Endodermal cell (in vitro differentiated cells): Measurements from ENCODE around the gene SMARCD1. TPM values are rescaled to one million over a fixed set of nuclear protein-coding genes. Genes with fewer than 3 reads are reported as not detected.

Source experiments
- DNase-seq: peaks from one replicate; pipeline ENCODE4 v3.0.0-alpha.2; 2017
- H3K27ac ChIP-seq: 2 replicates; pipeline ENCODE4 v1.5.1; 2013; ENCODE audit warnings: mild to moderate bottlenecking, low read depth, low read length, moderate library complexity
- H3K27me3 ChIP-seq: 2 replicates; pipeline ENCODE4 v1.6.1; 2013; ENCODE audit warnings: mild to moderate bottlenecking, low read length, moderate library complexity; ENCODE audit not compliant: insufficient read depth, control insufficient read depth, poor library complexity, severe bottlenecking
- H3K36me3 ChIP-seq: 2 replicates; pipeline ENCODE4 v1.7.0; 2013; ENCODE audit warnings: mild to moderate bottlenecking, low read length, moderate library complexity; ENCODE audit not compliant: control insufficient read depth, insufficient read depth
- H3K4me1 ChIP-seq: one replicate; pipeline ENCODE4 v1.7.0; 2013; ENCODE audit warnings: low read length; ENCODE audit not compliant: control insufficient read depth, insufficient read depth
- H3K4me3 ChIP-seq: 2 replicates; pipeline ENCODE4 v1.5.1; 2013; ENCODE audit warnings: mild to moderate bottlenecking, low read length, moderate library complexity
- H3K9ac ChIP-seq: 2 replicates; pipeline ENCODE4 v1.6.1; 2013; ENCODE audit warnings: mild to moderate bottlenecking, low read length, moderate library complexity; ENCODE audit not compliant: poor library complexity, severe bottlenecking; ENCODE audit errors: extremely low read depth
- H3K9me3 ChIP-seq: 2 replicates; pipeline ENCODE4 v1.6.1; 2013; ENCODE audit warnings: mild to moderate bottlenecking, low read length, moderate library complexity; ENCODE audit not compliant: control insufficient read depth
- H3K27ac Mint-ChIP-seq: 2 replicates; pipeline ENCODE4 v1.8.0; 2020; ENCODE audit warnings: mixed read lengths
- H3K27me3 Mint-ChIP-seq: 2 replicates; pipeline ENCODE4 v1.8.0; 2021; ENCODE audit warnings: mild to moderate bottlenecking, mixed read lengths; ENCODE audit not compliant: insufficient read depth
- H3K36me3 Mint-ChIP-seq: 2 replicates; pipeline ENCODE4 v1.8.0; 2020; ENCODE audit warnings: low read depth, mixed read lengths
- H3K4me1 Mint-ChIP-seq: 2 replicates; pipeline ENCODE4 v1.8.0; 2020; ENCODE audit warnings: mixed read lengths
- H3K4me3 Mint-ChIP-seq: 2 replicates; pipeline ENCODE4 v1.8.0; 2020; ENCODE audit warnings: mild to moderate bottlenecking, moderate library complexity, mixed read lengths
- H3K9me3 Mint-ChIP-seq: 2 replicates; pipeline ENCODE4 v1.8.0; 2020; ENCODE audit warnings: mild to moderate bottlenecking, mixed read lengths
- WGBS, 2 experiments: methylation state at CpG; one replicate each; pipeline versions ENCODE4 v1.1.5 to v1.1.7; 2013; ENCODE audit warnings: missing lambda C conversion rate in 2 of 2, mixed read lengths in 1 of 2; ENCODE audit not compliant: insufficient coverage in 1 of 2, insufficient read length in 1 of 2; 5-methylcytosine and 5-hydroxymethylcytosine counted together
- total RNA-seq, 2 donors: library from RNA; stranded (reverse); fragmentation: NEBNext Ultra II Directional in 1 of 2; extraction: Animal tissue kit (Norgen Biotek cat#: 25700) in 1 of 2; gene quantifications; 2 replicates in 1 of 2; 3 replicates in 1 of 2; pipeline ENCODE4 v1.2.1, GENCODE V29; 2021
- TF ChIP-seq, protein P1 (sequence below): fragments of 200-600 bp; sonication (generic); conservative IDR thresholded peaks from 2 replicates; pipeline ENCODE4 v1.5.0; 2021; ENCODE audit warnings: antibody characterized with exemption, mild to moderate bottlenecking

Gene SMARCD1
- total RNA-seq, 2 donors from 2014 or later = 118 to 125 TPM

DNA sequence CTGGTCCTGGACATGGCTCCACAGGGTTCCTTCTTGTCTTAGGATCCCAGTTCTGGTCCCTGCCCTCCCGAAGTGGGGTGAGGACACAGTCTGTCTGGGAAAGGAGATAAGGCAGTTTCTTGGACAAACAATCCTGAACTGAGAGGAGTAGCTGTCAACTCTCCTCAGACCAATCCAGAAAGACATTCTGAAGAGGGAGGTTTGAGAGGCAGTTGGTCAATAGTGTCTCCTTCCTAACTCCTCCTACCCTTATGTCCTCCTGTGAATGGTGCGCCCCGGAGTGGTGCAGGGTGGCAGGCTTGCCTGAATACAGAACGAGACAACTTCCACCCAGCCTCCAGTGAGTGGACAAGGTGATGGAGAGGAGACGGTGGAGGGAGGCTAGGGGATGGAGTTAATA is 43.2 kb upstream of the SMARCD1 start:
- H3K4me1 Mint-ChIP-seq = peaks cover 7% of the 10 kb centered on the region
- peaks cover 34% of the 10 kb centered on the region for H3K27me3 Mint-ChIP-seq
- H3K9me3 ChIP-seq = no peaks in the 10 kb centered on the region

DNA sequence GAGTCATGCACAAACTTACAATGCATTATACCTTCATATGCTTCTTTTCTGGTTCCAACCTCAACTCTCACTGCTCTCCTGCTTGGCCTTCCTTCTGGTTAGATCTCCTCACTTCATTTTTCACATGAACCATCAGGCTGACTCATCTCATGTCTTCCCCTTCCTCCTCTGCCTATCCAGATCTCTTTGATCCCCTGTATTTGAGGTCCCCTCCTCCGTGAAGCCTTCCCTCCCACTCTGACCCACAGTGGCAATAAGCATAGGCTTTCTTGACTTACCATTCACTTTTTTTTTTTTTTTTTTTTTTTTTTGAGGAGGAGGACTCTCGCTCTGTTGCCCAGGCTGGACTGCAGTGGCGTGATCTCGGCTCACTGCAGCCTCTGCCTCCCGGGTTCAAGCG is 42.4 kb upstream of the SMARCD1 start:
- no peak overlapping the region for H3K4me3 Mint-ChIP-seq
- 80 to 81% methylated on average over 1 to 6 of the region's 6 CpGs for WGBS, 2 experiments

More for the DNA sequence above, 43.2 kb upstream of the SMARCD1 start:
- Mint-ChIP-seq H3K4me3 (no peak overlapping the region), H3K9me3 (no peaks in the 10 kb centered on the region), H3K36me3 (no peaks in the 10 kb centered on the region), H3K27ac (no peak overlapping the region)
- peak; percentile 48 for DNase-seq
- Histone ChIP-seq H3K4me3 (no peak overlapping the region), H3K27ac (no peak overlapping the region), H3K27me3 (peaks cover 6% of the 10 kb centered on the region), H3K36me3 (no peaks in the 10 kb centered on the region), H3K9ac (no peak overlapping the region), H3K4me1 (no peaks in the 10 kb centered on the region)
- 86 to 100% methylated on average over 1 to 5 of the region's 5 CpGs for WGBS, 2 experiments
- TF ChIP-seq, protein P1, sequence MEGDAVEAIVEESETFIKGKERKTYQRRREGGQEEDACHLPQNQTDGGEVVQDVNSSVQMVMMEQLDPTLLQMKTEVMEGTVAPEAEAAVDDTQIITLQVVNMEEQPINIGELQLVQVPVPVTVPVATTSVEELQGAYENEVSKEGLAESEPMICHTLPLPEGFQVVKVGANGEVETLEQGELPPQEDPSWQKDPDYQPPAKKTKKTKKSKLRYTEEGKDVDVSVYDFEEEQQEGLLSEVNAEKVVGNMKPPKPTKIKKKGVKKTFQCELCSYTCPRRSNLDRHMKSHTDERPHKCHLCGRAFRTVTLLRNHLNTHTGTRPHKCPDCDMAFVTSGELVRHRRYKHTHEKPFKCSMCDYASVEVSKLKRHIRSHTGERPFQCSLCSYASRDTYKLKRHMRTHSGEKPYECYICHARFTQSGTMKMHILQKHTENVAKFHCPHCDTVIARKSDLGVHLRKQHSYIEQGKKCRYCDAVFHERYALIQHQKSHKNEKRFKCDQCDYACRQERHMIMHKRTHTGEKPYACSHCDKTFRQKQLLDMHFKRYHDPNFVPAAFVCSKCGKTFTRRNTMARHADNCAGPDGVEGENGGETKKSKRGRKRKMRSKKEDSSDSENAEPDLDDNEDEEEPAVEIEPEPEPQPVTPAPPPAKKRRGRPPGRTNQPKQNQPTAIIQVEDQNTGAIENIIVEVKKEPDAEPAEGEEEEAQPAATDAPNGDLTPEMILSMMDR = no peak

DNA sequence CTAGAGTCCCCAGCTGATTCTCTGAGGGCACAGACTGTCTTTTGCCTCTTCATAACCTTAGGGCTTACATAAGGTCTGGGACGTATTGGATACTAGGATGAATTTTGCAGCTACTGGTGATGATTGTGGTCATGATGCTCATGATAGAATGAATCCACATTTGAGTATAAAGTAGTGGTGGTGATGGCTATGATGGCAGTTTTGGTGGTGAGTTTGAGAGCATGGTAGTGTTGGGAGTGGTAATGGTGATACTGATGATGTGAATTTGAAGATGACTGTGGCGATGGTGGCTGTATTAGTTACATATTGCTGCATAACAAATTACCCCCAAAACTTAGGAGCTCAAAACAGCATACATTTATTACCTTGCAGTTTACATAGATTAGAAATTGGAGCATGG is 41.8 kb upstream of the SMARCD1 start:
- no peaks in the 10 kb centered on the region for H3K36me3 Mint-ChIP-seq
- WGBS, 2 experiments = 96% methylated on average over 2 of the region's 2 CpGs; no CpG with 5 or more reads in 1 of the 2 experiments

More for the DNA sequence above, 42.4 kb upstream of the SMARCD1 start:
- H3K9ac ChIP-seq = no peak overlapping the region
- H3K27ac ChIP-seq = no peak overlapping the region
- peaks cover 7% of the 10 kb centered on the region for H3K4me1 Mint-ChIP-seq
- H3K4me3 ChIP-seq = no peak overlapping the region
- H3K27me3 Mint-ChIP-seq = peaks cover 40% of the 10 kb centered on the region
- H3K4me1 ChIP-seq = no peaks in the 10 kb centered on the region
- no peaks in the 10 kb centered on the region for H3K36me3 ChIP-seq
- no peaks in the 10 kb centered on the region for H3K9me3 Mint-ChIP-seq
- no peak for DNase-seq
- peaks cover 6% of the 10 kb centered on the region for H3K27me3 ChIP-seq
- no peaks in the 10 kb centered on the region for H3K36me3 Mint-ChIP-seq
- H3K27ac Mint-ChIP-seq = no peak overlapping the region
- no peaks in the 10 kb centered on the region for H3K9me3 ChIP-seq
- TF ChIP-seq, protein P1 = no peak

More for the DNA sequence above, 41.8 kb upstream of the SMARCD1 start:
- H3K4me3 ChIP-seq = no peak overlapping the region
- TF ChIP-seq, protein P1 = no peak
- H3K36me3 ChIP-seq = no peaks in the 10 kb centered on the region
- no peak overlapping the region for H3K9ac ChIP-seq
- peaks cover 7% of the 10 kb centered on the region for H3K4me1 Mint-ChIP-seq
- no peak overlapping the region for H3K4me3 Mint-ChIP-seq
- H3K27ac ChIP-seq = no peak overlapping the region
- H3K9me3 ChIP-seq = no peaks in the 10 kb centered on the region
- H3K27ac Mint-ChIP-seq = no peak overlapping the region
- DNase-seq = peak; percentile 10
- H3K9me3 Mint-ChIP-seq = no peaks in the 10 kb centered on the region
- peaks cover 6% of the 10 kb centered on the region for H3K27me3 ChIP-seq
- no peaks in the 10 kb centered on the region for H3K4me1 ChIP-seq
- H3K27me3 Mint-ChIP-seq = peaks cover 44% of the 10 kb centered on the region
